Bone marrow (tissue), 2 donors: ENCODE measurements around the gene PAPOLA.
"Not testable (repeated sequence)": the region's sequence is repeated elsewhere in the genome, so short reads cannot be mapped to it uniquely, and the experiment has no call there.

ENCODE experiments used
- DNase-seq, 2 donors: peaks; one replicate each; lab custom pipeline; 2025; lab: John Stamatoyannopoulos, UW

Gene PAPOLA

DNA sequence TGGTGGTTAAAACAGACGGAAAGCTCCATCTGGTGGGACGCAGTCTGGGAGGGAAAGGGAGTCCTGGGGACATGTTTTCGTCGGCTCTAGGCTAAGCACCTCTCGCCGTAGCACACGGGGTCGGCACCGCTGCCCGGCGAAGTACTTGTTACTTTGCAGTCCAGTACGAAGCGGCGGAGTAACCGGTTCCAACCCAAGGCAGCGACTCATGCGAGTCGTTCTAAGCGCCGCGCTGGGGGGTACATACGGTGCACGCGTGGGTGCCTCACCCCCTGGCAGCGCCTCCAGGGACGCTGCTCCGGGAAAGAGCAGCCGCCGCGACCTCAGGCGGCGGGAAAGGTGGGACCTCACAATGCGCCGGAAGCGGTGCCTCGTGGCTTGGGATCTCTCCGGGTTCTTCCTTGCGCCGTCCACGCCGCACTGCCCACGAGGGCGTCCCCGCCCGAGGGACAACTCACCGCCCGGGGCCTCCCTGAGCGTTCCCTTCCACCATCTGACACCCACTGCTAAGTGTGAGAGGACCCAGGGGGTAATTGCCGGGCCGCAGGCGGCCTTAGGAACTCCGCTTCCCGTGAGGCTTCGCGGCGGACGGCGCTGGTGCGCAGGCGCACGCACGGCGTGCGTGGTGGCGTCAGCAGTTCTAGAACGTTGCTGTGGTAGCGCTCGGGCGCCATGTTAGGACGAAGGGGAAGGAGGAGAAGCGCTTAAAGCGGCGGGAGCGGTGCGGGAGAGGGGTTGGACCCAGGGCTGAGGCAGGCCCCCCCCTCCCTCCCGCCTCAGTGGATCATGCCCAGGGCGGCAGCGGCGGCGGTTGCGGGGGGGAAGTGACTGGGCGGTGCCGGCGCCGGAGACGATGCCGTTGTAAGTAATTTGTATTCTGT lies at the start of gene PAPOLA:
Gene PAPOLA (plus strand): TSS at position 643 of the 881 bp plus-strand sequence. CDS start 211 bp downstream, at position 854.
- DNase-seq, result peak; percentile 83 to 91

GRCh38 chr14:96452684-96453083 lies 49.5 kb upstream of the PAPOLA start:
- DNase-seq, result no peak

- no peak for DNase-seq
These were observed 46.6 kb upstream of the PAPOLA start for GRCh38 chr14:96455588-96455987.

- DNase-seq, result no peak
These were observed 42.3 kb upstream of the PAPOLA start for GRCh38 chr14:96459851-96460250.

GRCh38 chr14:96461950-96462798 lies 40.0 kb upstream of the PAPOLA start:
- DNase-seq, result no peak

- DNase-seq, result no peak
These were observed 38.0 kb upstream of the PAPOLA start for GRCh38 chr14:96464136-96464535.

- no peak for DNase-seq
These were observed 35.3 kb upstream of the PAPOLA start for GRCh38 chr14:96466918-96467317.

- DNase-seq, result no peak
These were observed 31.9 kb upstream of the PAPOLA start for GRCh38 chr14:96470331-96470730.

GRCh38 chr14:96470967-96471366 lies 31.2 kb upstream of the PAPOLA start:
- DNase-seq, result not testable (repeated sequence)

- DNase-seq, result no peak
These were observed 24.1 kb upstream of the PAPOLA start for GRCh38 chr14:96478119-96478518.

DNA sequence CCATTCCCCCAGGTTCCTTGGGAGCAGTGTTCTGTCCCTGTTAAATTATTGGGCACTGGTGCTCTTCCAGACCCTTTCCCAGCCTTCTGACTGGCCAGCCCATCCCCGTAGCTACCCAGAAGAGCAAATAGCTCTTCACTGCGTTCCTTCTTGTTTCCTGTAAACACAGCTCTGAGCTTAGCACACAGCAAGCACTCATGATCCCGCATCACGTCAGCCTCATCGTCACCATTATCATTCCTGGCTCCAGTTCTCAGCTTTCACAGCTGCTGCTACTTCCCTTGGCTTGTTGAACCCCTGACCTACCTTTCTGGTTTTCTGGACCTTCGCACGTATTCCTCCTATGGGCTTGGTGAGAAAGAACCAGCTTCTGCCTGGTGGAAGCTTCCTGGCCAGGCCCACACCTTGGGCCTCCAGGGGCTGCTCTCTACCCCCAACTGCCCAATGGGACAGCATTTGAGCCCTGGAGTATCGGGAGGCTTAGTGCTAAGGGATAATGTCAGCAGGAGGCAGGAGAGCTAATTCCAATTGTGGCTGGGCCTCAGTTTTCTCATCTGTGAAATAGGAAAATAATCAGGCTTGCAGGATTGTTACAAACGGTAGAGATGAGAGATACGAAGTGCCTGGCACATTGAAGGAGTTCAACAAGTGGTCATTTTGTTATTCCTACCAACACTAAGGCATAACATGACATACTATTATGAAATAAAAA lies 22.6 kb upstream of the PAPOLA start:
- no peak for DNase-seq

GRCh38 chr14:96481731-96482314 lies 20.4 kb upstream of the PAPOLA start:
- no peak for DNase-seq

DNA sequence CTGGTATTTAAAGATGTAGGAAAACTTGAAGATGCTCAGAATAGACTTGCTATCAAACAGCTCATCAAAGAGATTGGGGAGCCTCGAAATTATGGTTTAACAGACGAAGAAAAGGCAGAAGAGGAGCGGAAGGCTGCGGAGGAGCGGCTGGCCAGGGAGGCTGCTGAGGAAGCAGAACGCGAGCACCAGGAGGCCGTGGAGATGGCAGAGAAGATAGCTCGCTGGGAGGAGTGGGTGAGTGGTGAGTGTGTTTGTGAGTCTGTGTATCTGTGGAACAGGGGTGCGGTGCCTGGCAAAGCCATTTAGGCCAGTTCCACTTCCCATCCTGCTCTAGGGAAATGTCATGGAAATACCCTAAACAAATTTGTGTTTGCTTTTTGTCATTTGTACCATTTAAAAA lies 19.2 kb upstream of the PAPOLA start:
- DNase-seq, result no peak

DNA sequence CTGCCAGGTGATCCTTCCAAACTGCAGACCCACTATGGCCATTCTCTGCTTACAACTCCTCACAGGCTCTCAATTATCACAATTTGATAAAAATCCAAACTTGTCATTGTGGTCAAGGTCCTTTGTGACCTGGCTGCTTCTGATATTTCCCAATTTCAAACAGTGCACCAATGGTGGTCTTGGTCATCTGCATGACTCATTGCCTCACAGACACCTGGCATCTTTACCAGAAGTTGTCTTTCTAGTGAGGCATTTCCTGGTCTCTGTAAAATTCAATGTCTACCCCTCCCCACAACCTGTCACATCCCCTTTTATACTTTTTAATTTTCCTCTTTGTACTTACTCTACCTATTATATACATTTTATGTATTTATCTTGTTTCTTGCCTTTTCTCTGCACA lies 17.8 kb upstream of the PAPOLA start:
- DNase-seq, result no peak

DNA sequence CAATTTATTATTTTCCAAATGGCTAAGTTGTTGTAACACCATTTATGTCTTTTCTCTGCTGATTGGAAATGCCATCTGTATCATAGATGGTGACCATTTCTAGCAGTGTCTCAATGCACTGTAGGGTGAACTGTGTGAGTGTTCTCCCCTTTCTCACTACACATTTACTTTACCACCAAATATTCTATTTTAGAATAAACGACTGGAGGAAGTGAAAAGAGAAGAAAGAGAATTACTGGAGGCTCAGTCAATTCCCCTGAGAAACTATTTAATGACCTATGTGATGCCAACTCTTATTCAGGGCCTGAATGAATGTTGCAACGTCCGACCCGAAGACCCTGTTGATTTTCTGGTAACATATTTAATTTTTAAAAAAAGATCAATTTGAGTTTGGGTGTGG lies 15.5 kb upstream of the PAPOLA start:
- no peak for DNase-seq

GRCh38 chr14:96489327-96489726 lies 12.9 kb upstream of the PAPOLA start:
- no peak for DNase-seq

DNA sequence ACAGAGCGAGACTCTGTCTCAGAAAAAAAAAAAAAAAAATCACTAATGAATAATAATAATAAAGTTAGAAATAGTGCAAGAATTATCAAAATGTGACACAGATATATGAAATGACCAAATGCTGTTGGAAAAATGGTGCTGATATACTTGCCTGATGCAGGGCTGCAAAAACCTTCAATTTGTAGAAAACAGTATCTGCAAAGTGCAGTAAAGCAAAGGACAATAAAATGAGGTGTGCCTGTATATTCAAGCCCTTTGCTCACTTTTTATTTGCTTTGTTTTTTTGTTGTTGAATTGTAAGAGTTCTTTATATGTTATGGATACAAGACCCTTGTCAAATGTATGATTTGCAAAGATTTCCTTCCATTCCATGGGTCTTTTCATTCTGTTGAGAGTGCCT lies 9.0 kb upstream of the PAPOLA start:
- DNase-seq, result no peak

DNA sequence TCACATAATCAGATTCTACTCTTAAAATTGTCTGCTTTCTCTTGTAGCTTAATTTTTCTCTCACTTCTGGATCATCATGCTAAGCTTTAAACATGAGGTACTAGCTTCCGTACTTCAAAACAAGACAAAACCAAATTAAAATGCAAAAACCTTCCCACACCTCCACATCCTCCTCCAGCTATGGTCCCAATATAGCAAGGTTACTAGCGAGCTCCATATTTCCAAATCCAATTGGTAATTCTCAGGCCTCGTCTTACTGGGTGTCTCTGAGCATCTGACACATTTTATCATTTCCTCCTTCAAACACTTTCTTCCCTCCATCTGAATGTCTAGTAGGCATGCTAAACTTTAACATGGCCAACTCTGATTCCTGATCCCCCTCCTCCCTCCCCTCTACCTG lies 7.9 kb upstream of the PAPOLA start:
- no peak for DNase-seq

- no peak for DNase-seq
These were observed 5.1 kb upstream of the PAPOLA start for GRCh38 chr14:96497087-96497486.

GRCh38 chr14:96497586-96497985 lies 4.6 kb upstream of the PAPOLA start:
- no peak for DNase-seq

- DNase-seq, result no peak
These were observed 904 bp upstream of the PAPOLA start for GRCh38 chr14:96501217-96501739.
